ENCODE data around the gene IFI6. TPM values are rescaled to one million over a fixed set of nuclear protein-coding genes. Genes with fewer than 3 reads are reported as not detected.
"Not testable (repeated sequence)": the region's sequence is repeated elsewhere in the genome, so short reads cannot be mapped to it uniquely, and the experiment has no call there.

IFI6 gene
- polyA plus RNA-seq, 4 donors: 21.6 to 53.3 (median 25.5) TPM

- no peak for DNase-seq (ENCODE audit: low read depth in 4 of 4, low spot score in 3 of 4)
Observed at GRCh38 chr1:27632387-27633297, 39.4 kb downstream of the IFI6 start.

- no peak for DNase-seq (ENCODE audit: low read depth in 4 of 4, low spot score in 3 of 4)
Observed at GRCh38 chr1:27630859-27631491, 41.0 kb downstream of the IFI6 start.

GRCh38 chr1:27628712-27629111, 43.3 kb downstream of the IFI6 start:
- no peak for DNase-seq (ENCODE audit: low read depth in 4 of 4, low spot score in 3 of 4)

GRCh38 chr1:27627733-27628132, 44.3 kb downstream of the IFI6 start:
- DNase-seq (ENCODE audit: low read depth in 4 of 4, low spot score in 3 of 4): not testable (repeated sequence)

- DNase-seq (ENCODE audit: low read depth in 4 of 4, low spot score in 3 of 4): no peak
Observed at GRCh38 chr1:27627061-27627460, 44.9 kb downstream of the IFI6 start.

- DNase-seq (ENCODE audit: low read depth in 4 of 4, low spot score in 3 of 4): no peak
Observed at GRCh38 chr1:27626031-27626935, 45.7 kb downstream of the IFI6 start.

- DNase-seq (ENCODE audit: low read depth in 4 of 4, low spot score in 3 of 4): no peak
Observed at GRCh38 chr1:27624467-27625178, 47.4 kb downstream of the IFI6 start.

- DNase-seq (ENCODE audit: low read depth in 4 of 4, low spot score in 3 of 4): no peak
Observed at GRCh38 chr1:27623327-27624212, 48.4 kb downstream of the IFI6 start.

GRCh38 chr1:27622828-27623227, 49.2 kb downstream of the IFI6 start:
- no peak for DNase-seq (ENCODE audit: low read depth in 4 of 4, low spot score in 3 of 4)

GRCh38 chr1:27621051-27621920, 50.7 kb downstream of the IFI6 start:
- DNase-seq (ENCODE audit: low read depth in 4 of 4, low spot score in 3 of 4): no peak

GRCh38 chr1:27619782-27620438, 52.1 kb downstream of the IFI6 start:
- DNase-seq (ENCODE audit: low read depth in 4 of 4, low spot score in 3 of 4): not testable (repeated sequence)

GRCh38 chr1:27618341-27619082, 53.5 kb downstream of the IFI6 start:
- no peak for DNase-seq (ENCODE audit: low read depth in 4 of 4, low spot score in 3 of 4)

GRCh38 chr1:27617420-27617819, 54.6 kb downstream of the IFI6 start:
- no peak for DNase-seq (ENCODE audit: low read depth in 4 of 4, low spot score in 3 of 4)

GRCh38 chr1:27616441-27616840, 55.6 kb downstream of the IFI6 start:
- no peak for DNase-seq (ENCODE audit: low read depth in 4 of 4, low spot score in 3 of 4)

Data from left renal pelvis (tissue), 4 donors.